H1 (cell line): ENCODE results near the gene PKIB. TPM values are rescaled to one million over a fixed set of nuclear protein-coding genes. Genes with fewer than 3 reads are reported as not detected.

Source experiments
- CTCF ChIA-PET: fragments of 300-600 bp; sonication (Branson Sonifier 250); formaldehyde crosslinking; loops from one replicate; lab custom pipeline; 2021; ENCODE audit not compliant: partially characterized antibody; lab: Charles Lee
- POLR2A ChIA-PET: fragments of 300-600 bp; sonication (Branson Sonifier 250); formaldehyde crosslinking; loops from one replicate; lab custom pipeline; 2021; ENCODE audit warnings: inconsistent platforms; ENCODE audit not compliant: partially characterized antibody; lab: Charles Lee
- DNase-seq, 2 experiments: peaks; one replicate each; pipeline versions ENCODE4 v3.0.0 to v3.0.0-alpha.2; 2010 to 2022; ENCODE audit warnings: low spot score in 2 of 2, low read depth in 1 of 2, mixed read lengths in 1 of 2
- FAIRE-seq: peaks from 2 replicates; lab custom pipeline; 2011; peaks lifted over from hg19 to GRCh38; lab: Jason Lieb, UNC
- H2AFZ ChIP-seq: 2 replicates; pipeline ENCODE4 v1.8.1; 2012; ENCODE audit warnings: low read length, inconsistent platforms
- H2AK5ac ChIP-seq: 2 replicates; pipeline ENCODE4 v1.6.1; 2013; ENCODE audit warnings: low read depth, low read length
- H2BK120ac ChIP-seq: replicated peaks from 2 replicates; pipeline ENCODE3; 2013; ENCODE audit warnings: low read depth, low read length, inconsistent platforms
- H2BK12ac ChIP-seq: 2 replicates; pipeline ENCODE4 v1.6.1; 2013; ENCODE audit warnings: low read depth, low read length
- H2BK15ac ChIP-seq: 2 replicates; pipeline ENCODE4 v1.6.1; 2013; ENCODE audit warnings: low read length
- H2BK20ac ChIP-seq: 2 replicates; pipeline ENCODE4 v1.6.1; 2013; ENCODE audit warnings: low read length
- H2BK5ac ChIP-seq: 2 replicates; pipeline ENCODE4 v1.6.1; 2013; ENCODE audit warnings: low read depth, low read length
- H3K14ac ChIP-seq: 2 replicates; pipeline ENCODE4 v1.6.1; 2013; ENCODE audit warnings: inconsistent platforms; ENCODE audit not compliant: insufficient read length
- H3K18ac ChIP-seq: 2 replicates; pipeline ENCODE4 v1.6.1; 2013; ENCODE audit warnings: low read length; ENCODE audit errors: extremely low read depth
- H3K23ac ChIP-seq: 2 replicates; pipeline ENCODE4 v1.6.1; 2013; ENCODE audit warnings: inconsistent platforms; ENCODE audit not compliant: insufficient read length
- H3K23me2 ChIP-seq: 2 replicates; pipeline ENCODE4 v1.6.1; 2013; ENCODE audit warnings: low read depth, low read length
- H3K27ac ChIP-seq: 2 replicates; pipeline ENCODE4 v1.6.1; 2011; ENCODE audit warnings: low read depth, low read length, inconsistent platforms
- H3K27me3 ChIP-seq, 4 experiments: replicated peaks in 1 of 4; 1 replicate in 1 of 4; 2 replicates in 3 of 4; pipeline versions ENCODE4 v1.6.1 to v1.8.1; 2011 to 2013; ENCODE audit warnings: low read length in 3 of 4, mild to moderate bottlenecking in 3 of 4, inconsistent platforms in 2 of 4, mixed read lengths in 2 of 4, moderate library complexity in 1 of 4; ENCODE audit not compliant: control insufficient read depth in 3 of 4, insufficient read depth in 3 of 4; ENCODE audit errors: extremely low read depth in 1 of 4
- H3K36me3 ChIP-seq, 4 experiments: 2 replicates each; pipeline versions ENCODE4 v1.6.1 to v1.8.1; 2011 to 2013; ENCODE audit warnings: mild to moderate bottlenecking in 4 of 4, low read length in 3 of 4, moderate library complexity in 2 of 4, control low read depth in 1 of 4, inconsistent platforms in 1 of 4; ENCODE audit not compliant: insufficient read depth in 4 of 4, control insufficient read depth in 2 of 4
- H3K4ac ChIP-seq: replicated peaks from 2 replicates; pipeline ENCODE3; 2013; ENCODE audit warnings: low read length, low read depth, mixed read lengths, inconsistent platforms; ENCODE audit not compliant: insufficient read length
- H3K4me1 ChIP-seq, 4 experiments: replicated peaks in 1 of 4; 1 replicate in 1 of 4; 2 replicates in 3 of 4; pipeline versions ENCODE4 v1.6.1 to v1.8.1; 2011 to 2013; ENCODE audit warnings: low read length in 3 of 4, inconsistent platforms in 2 of 4, mixed read lengths in 1 of 4; ENCODE audit not compliant: insufficient read depth in 4 of 4, control insufficient read depth in 3 of 4
- H3K4me2 ChIP-seq, 2 experiments: 2 replicates each; pipeline versions ENCODE4 v1.6.1 to v1.8.1; 2011 to 2013; ENCODE audit warnings: low read depth in 2 of 2, low read length in 2 of 2, control low read depth in 1 of 2, inconsistent platforms in 1 of 2, mild to moderate bottlenecking in 1 of 2; ENCODE audit not compliant: insufficient read depth in 1 of 2
- H3K4me3 ChIP-seq, 4 experiments: fragments of 200-600, 300-600 bp in 1 of 4; sonication (generic), shearing (Covaris generic), sonication (Bioruptor Twin) in 1 of 4; 2 replicates each; pipeline versions ENCODE4 v1.5.1 to v1.8.1; 2011 to 2016; ENCODE audit warnings: low read length in 4 of 4, low read depth in 3 of 4, control low read depth in 2 of 4, inconsistent platforms in 2 of 4, mild to moderate bottlenecking in 2 of 4, mixed read lengths in 1 of 4, moderate library complexity in 1 of 4; ENCODE audit not compliant: insufficient read depth in 2 of 4; ENCODE audit errors: extremely low read depth in 1 of 4
- H3K56ac ChIP-seq: replicated peaks from 2 replicates; pipeline ENCODE3; 2013; ENCODE audit warnings: low read depth, mild to moderate bottlenecking, mixed read lengths, low read length, inconsistent platforms; ENCODE audit not compliant: insufficient read length
- H3K79me1 ChIP-seq: 2 replicates; pipeline ENCODE4 v1.6.1; 2013; ENCODE audit warnings: low read depth, low read length, control low read depth
- H3K79me2 ChIP-seq, 2 experiments: 2 replicates each; pipeline versions ENCODE4 v1.6.1 to v1.8.1; 2012 to 2013; ENCODE audit warnings: low read length in 2 of 2, mild to moderate bottlenecking in 2 of 2, inconsistent platforms in 1 of 2; ENCODE audit not compliant: insufficient read depth in 2 of 2, control insufficient read depth in 1 of 2
- H3K9ac ChIP-seq, 4 experiments: replicated peaks in 1 of 4; 1 replicate in 1 of 4; 2 replicates in 3 of 4; pipeline versions ENCODE4 v1.6.1 to v1.8.1; 2011 to 2013; ENCODE audit warnings: low read depth in 3 of 4, low read length in 3 of 4, control low read depth in 2 of 4, mild to moderate bottlenecking in 2 of 4, moderate library complexity in 2 of 4, inconsistent platforms in 1 of 4; ENCODE audit errors: extremely low read depth in 1 of 4
- H3K9me3 ChIP-seq, 2 experiments: 2 replicates each; pipeline versions ENCODE4 v1.6.1 to v1.8.1; 2012 to 2013; ENCODE audit warnings: mild to moderate bottlenecking in 2 of 2, moderate library complexity in 2 of 2, control low read depth in 1 of 2, inconsistent platforms in 1 of 2, low read depth in 1 of 2, low read length in 1 of 2, mixed read lengths in 1 of 2; ENCODE audit not compliant: insufficient read depth in 2 of 2
- H4K20me1 ChIP-seq, 2 experiments: replicated peaks in 1 of 2; 2 replicates each; pipeline versions ENCODE3 to v1.8.1; 2011 to 2013; ENCODE audit warnings: inconsistent platforms in 2 of 2, low read length in 2 of 2, mild to moderate bottlenecking in 1 of 2; ENCODE audit not compliant: insufficient read depth in 2 of 2, control insufficient read depth in 1 of 2
- H4K5ac ChIP-seq: 2 replicates; pipeline ENCODE4 v1.6.1; 2013; ENCODE audit warnings: low read length, low read depth, mixed read lengths, inconsistent platforms; ENCODE audit not compliant: insufficient read length
- H4K8ac ChIP-seq: 2 replicates; pipeline ENCODE4 v1.8.0; 2013; ENCODE audit warnings: mild to moderate bottlenecking, moderate library complexity, low read length, inconsistent platforms; ENCODE audit not compliant: insufficient read depth; ENCODE audit errors: extremely low read depth
- H4K91ac ChIP-seq: replicated peaks from 2 replicates; pipeline ENCODE3; 2013; ENCODE audit warnings: low read length, mixed read lengths, inconsistent platforms; ENCODE audit not compliant: insufficient read length
- ASH2L ChIP-seq: fragments of 200-600, 300-600 bp; sonication (generic); IDR thresholded peaks from one replicate; pipeline ENCODE4 v1.7.1; 2017; ENCODE audit warnings: low read length
- CEBPB ChIP-seq: IDR thresholded peaks from 2 replicates; pipeline ENCODE4 v1.6.1; 2012; ENCODE audit warnings: low read depth, low read length
- POLR2AphosphoS5 ChIP-seq: IDR thresholded peaks from 2 replicates; pipeline ENCODE4 v1.6.1; 2011; ENCODE audit warnings: low read depth, low read length
- WGBS, 2 experiments: shearing (Covaris generic) in 1 of 2; methylation state at CpG; one replicate each; pipeline versions ENCODE4 v1.1.6 to v1.1.7; 2013 to 2015; ENCODE audit warnings: low lambda C conversion rate in 2 of 2, mixed read lengths in 2 of 2, inconsistent platforms in 1 of 2, low coverage in 1 of 2, missing lambda C conversion rate in 1 of 2; ENCODE audit not compliant: insufficient replicate concordance in 2 of 2, insufficient coverage in 1 of 2, insufficient read length in 1 of 2; ENCODE audit errors: extremely low coverage in 1 of 2, missing lambda C conversion rate in 1 of 2; 5-methylcytosine and 5-hydroxymethylcytosine counted together
- polyA plus RNA-seq, 7 experiments: library from polyadenylated mRNA; depleted of rRNA in 3 of 7; stranded (reverse) in 5 of 7; unstranded in 2 of 7; fragments of >200 nt in 5 of 7; fragments of 200-250 nt in 2 of 7; gene quantifications; 1 replicate in 5 of 7; 2 replicates in 1 of 7; 4 replicates in 1 of 7; pipeline versions ENCODE4 v1.2.1 to v1.2.3, GENCODE V29; 2011 to 2013; ENCODE audit warnings: missing spikeins in 2 of 7, mixed read lengths in 2 of 7
- total RNA-seq: library from RNA; stranded (reverse); fragmentation: NEBNext Ultra II Directional; extraction: Animal tissue kit (Norgen Biotek cat#: 25700); gene quantifications from 2 replicates; pipeline ENCODE4 v1.2.1, GENCODE V29; 2021

The PKIB gene
- total and polyA plus RNA-seq, 2 of the 8 experiments (the other 6 are each of a cell fraction or from before 2014, with no cell fraction given): 13.5 to 73.3 TPM

- H3K4me1 ChIP-seq: no peaks in the 10 kb centered on the region
- no peaks in the 10 kb centered on the region for H3K9me3 ChIP-seq
- no peak overlapping the region for H2BK5ac ChIP-seq
- H3K4ac ChIP-seq: no peak overlapping the region
- no peak for DNase-seq
- H4K91ac ChIP-seq: no peak overlapping the region
- no peak overlapping the region for H3K4me2 ChIP-seq
- TF ChIP-seq ASH2L: no peak
- TF ChIP-seq POLR2AphosphoS5: no peak
- TF ChIP-seq CEBPB: peak; percentile 89
- TF ChIP-seq, all 59 proteins: peak for 1
- Histone ChIP-seq H2AK5ac (no peak overlapping the region), H3K36me3 (no peaks in the 10 kb centered on the region), H4K5ac (no peak overlapping the region), H3K18ac (no peak overlapping the region), H3K27ac (no peak overlapping the region), H3K4me3 (no peak overlapping the region), H3K79me2 (no peaks in the 10 kb centered on the region), H3K14ac (no peak overlapping the region), H2AFZ (no peak overlapping the region), H4K8ac (no peak overlapping the region), H4K20me1 (no peaks in the 10 kb centered on the region), H3K79me1 (no peaks in the 10 kb centered on the region), H2BK20ac (no peak overlapping the region), H2BK12ac (no peak overlapping the region), H3K23me2 (no peaks in the 10 kb centered on the region), H3K23ac (no peak overlapping the region), H3K9ac (no peak overlapping the region), H2BK120ac (no peak overlapping the region), H3K56ac (no peak overlapping the region), H2BK15ac (no peak overlapping the region), H3K27me3 (no peaks in the 10 kb centered on the region)
- ChIA-PET CTCF (no interaction called here), POLR2A (no interaction called here)
- WGBS, 2 experiments: 92% methylated on average over 2 of the region's 2 CpGs; no CpG with 5 or more reads in 1 of the 2 experiments
- no peak for FAIRE-seq
These were observed 14.6 kb downstream of the PKIB start for GRCh38 chr6:122624853-122625252.
